HG03095 (cell line): ENCODE measurements around the gene INPP5A.
"Not testable (repeated sequence)": the region's sequence is repeated elsewhere in the genome, so short reads cannot be mapped to it uniquely, and the experiment has no call there.

ENCODE experiments used
- ATAC-seq: cut with Tn5 transposase; IDR thresholded peaks from one replicate; pipeline ENCODE4 v1.9.1; 2021; ENCODE audit warnings: moderate library complexity; ENCODE audit not compliant: unreplicated experiment

Gene INPP5A

DNA sequence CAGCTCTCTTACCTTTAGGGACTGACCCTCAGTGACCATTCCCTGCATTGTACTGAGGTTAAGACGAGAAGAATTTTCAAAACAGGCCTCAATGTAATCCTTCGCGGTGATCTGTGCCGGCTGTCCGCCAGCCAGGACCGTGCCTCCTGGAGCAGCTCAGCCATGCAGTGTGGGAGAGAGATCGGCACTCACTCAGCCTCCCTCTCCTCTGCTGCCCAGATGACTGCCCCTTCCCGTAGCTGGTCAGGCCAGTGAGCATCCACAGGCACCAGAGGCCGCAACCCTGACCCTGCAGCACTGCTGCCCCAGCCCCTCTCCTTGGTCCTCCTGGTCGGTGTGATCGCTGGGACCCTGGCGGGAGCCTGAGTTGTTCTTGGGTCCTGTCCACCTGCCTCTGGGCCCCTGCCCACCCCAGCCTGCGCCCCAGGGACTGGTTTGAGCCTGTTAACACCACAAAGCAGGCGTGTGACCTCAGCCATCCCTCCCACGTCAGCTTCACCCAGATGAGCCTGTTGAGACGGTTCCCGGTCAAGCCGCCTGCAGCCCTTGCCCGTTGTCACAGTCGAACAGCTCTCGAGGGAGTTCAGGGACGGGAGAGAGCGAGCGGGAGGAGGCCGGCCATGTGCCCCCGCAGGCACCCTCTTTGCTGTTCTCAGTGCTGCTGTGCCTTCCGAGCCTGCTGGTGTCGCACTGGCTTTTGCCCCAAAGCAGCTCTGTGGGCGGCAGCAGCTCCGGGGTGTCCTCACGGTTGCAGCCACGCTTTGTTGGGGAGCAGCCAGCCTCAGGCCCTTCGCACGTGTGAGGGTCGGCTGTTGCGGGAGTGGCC lies 211.2 kb downstream of the INPP5A start:
- no peak for ATAC-seq

DNA sequence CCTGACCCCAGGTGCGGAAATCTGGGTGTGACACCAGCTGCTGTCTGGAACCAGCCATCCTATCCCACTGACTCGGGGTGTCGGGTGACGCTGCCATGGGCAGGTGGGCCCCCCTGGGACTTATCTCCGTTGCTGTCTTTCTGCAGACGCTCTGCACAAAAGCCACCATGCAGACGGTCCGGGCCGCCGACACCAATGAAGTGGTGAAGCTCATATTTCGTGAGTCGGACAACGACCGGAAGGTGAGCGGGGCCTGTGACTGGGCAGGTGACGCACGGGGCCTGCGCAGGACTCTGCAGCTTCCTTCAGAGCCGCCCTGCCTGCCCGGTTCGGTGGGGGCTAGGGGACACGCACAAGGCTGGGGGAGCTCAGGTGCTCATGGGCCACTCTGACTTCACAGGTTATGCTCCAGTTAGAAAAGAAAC lies 211.8 kb downstream of the INPP5A start:
- ATAC-seq = no peak

DNA sequence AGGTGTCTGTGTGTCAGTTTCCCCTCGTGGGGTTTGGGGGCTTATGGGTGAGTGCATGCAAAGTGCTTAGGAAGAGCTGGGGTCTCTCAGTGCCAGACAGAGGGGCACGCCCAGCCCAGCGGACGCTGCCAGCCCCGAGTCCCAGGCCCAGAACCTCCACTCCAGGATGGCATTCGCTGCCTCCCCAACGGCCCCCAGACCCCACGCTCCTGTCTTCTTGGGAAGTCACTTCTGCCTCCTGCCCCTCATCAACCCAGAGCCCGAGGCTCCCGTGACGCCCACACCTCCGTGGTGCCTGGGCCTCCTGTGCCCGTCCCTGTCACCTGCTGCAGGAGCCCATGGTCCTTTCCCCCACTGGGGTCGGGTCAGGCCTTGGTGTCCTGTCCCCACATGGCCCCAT lies 213.3 kb downstream of the INPP5A start:
- ATAC-seq = no peak

DNA sequence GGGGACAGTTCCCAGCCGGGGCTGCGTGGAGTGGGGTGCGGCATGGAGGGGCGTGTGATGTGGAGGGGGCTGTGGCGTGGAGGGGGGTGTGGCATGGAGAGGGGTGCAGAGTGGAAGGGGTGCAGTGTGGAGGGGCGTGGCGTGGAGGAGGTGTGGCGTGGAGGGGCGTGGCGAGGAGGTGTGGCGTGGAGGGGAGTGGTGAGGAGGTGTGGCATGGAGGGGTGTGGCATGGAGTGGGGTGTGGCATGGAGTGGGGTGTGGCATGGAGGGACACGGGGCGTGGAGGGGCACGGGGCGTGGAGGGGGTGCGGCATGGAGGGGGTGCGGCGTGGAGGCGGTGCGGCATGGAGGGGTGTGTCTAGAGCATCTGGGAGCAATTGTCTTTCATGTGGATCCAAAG lies 214.8 kb downstream of the INPP5A start:
- no peak for ATAC-seq

DNA sequence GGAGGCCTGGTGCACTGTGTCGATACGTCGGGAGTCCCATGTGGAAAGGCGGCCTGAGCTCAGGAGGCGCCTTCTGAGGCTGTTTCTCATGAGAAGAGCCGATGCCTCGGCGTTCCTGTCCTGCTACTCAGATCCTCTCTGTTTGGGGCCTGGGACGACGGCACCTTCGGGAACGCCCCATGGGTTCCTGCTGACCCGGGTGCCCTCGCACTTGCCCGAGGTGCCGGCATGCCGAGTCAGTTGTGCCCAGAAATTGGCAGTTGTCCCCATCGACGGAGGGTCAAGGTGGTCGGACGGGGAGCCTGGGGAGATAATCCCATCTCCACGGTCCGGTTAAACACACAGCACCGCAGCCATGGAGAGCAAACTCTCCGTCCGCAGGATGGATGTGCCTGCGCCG lies 215.4 kb downstream of the INPP5A start:
- ATAC-seq = no peak

DNA sequence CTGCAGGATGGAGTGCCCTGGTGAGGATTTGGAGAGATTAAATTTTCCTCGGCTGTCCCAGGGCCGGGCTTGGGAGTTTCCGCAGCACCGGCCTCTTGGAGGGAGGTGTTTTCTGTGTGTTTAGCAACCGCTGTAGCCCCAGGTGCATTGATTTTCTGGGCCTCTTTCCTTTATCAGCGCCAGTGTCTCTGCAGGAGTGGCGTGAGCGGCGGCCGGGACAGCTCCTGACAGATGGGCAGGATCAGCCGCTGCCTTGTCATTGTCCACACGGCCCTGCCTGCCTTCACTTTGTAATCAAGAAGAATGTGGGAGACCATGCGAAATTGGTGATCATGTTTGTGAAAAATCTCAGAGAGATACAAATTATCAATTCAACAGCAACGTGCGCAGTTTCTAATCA lies 216.0 kb downstream of the INPP5A start:
- no peak for ATAC-seq

DNA sequence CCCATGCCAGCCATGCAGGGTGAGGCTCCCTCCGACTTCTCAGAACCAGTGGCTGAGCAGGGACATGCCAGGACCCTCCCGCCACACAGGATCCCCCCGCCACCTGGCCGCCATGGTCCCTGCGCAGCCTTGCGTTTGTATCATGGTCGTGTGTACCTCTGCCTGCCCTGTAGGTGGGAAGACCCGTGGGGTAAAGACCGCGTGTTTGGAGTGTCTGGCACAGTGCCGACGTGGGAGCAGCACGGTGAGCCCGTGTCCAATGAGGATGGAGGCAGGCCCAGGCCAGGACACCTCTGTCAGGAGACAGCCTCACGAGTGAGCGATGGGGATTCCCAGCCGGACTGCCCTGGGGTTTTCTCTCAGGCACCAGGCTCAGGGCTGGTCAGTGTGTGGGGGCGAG lies 216.5 kb downstream of the INPP5A start:
- ATAC-seq = no peak

DNA sequence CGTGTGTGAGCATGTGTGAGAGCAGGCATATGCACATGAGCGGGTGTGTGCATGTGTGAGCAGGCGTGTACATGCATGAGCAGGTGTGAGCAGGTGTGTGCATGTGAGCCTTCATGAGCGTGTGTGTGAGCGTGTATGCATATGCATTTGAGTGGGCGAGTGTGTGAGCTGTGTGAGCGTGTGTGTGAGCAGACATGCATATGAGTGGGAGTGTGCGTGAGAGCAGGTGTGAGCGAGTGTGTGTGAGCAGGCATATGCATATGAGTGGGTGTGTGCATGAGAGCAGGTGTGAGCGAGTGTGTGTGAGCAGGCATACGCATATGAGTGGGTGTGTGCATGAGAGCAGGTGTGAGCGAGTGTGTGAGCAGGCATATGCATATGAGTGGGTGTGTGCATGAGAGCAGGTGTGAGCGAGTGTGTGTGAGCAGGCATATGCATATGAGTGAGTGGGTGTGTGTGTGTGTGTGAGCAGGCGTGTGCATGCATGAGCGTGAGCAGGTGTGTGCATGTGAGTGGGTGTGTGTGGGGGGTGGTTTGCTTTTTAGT lies 217.7 kb downstream of the INPP5A start:
- ATAC-seq = no peak

DNA sequence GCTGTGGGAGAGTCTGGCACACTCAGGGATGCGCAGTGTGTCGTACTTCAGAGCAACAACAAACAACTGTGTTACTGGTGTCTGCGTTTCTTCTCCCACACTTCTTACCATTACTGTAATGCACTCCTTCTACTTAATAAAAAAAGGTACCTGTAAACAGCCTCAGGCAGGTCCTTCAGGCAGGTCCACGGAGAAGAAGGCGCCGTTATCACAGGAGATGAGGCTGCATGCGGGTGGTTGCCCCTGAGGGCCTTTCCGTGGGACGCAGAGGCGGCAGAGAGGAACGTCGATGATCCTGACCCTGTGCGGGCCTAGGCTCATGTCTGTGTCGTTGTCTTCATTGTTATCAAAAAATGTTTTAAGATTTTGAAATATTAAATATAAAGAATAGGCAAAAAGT lies 219.0 kb downstream of the INPP5A start:
- ATAC-seq = no peak

DNA sequence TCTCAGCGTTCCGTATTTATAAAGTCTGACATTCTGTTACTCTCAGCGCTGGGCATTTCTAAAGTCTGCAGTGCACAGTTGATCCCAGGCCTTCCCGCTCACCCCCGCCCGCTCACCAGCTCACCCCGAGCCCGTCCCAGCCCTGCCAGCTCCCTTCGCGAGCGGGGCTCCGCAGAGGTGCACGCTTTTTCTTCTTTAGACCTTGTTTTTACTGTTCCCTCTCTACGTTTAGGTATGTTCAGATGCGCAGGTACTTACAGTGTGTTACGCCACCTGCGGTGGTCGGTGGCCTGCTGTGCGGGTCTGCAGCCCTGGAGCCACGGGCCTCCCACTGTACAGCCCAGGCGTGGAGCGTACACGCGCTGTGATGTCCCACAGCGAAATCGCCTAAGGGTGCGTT lies 219.6 kb downstream of the INPP5A start:
- ATAC-seq = no peak

DNA sequence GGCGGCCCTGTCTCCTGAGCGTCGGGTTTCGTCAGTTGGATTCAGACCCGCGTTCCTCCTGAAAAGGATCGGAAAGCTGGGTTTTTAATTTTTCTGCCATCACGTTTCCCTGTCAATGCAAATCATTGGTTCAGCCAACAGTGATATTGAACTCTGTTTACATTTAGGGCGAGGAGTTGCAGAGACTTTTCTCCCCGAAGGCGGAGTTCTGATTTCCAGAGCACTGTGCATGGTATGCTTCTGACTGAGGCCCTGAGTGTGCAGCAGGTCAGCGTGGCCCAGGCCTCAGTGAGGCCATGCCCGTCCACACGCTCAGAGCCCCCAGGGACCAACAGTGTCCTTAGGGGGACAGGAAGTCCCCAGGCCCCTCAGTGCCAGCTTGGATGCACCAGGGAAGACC lies 221.3 kb downstream of the INPP5A start:
- ATAC-seq = no peak

DNA sequence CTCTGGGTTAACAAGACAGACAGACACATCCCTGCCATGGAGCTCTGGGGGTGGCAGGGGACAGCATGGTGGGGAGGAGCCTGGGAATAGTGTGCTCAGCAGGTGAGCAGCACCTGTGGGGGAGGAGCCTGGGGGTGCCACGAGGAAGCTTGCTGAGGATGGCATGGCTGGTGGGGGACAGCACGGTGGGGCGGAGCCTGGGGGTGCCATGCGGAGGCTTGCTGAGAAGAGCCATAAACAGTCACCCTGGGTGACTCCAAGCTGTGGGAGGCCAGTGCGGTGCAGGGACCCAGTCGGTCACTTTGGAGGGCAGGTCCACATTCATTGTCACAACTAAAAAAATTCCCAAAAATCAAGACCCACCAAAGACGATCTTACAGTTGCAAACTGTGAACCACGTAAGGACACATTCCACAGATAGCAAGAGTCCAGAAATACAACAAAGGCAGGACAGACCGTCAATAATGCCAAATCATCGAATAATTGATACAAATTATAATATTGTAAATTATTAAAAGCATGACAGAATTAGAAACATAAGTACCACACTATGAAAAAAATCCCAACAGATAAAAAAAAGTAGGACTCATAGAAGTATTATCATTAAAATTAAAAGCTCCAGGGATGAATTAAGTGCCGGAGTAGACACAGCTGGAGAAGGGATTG lies 223.9 kb downstream of the INPP5A start:
- ATAC-seq = no peak

DNA sequence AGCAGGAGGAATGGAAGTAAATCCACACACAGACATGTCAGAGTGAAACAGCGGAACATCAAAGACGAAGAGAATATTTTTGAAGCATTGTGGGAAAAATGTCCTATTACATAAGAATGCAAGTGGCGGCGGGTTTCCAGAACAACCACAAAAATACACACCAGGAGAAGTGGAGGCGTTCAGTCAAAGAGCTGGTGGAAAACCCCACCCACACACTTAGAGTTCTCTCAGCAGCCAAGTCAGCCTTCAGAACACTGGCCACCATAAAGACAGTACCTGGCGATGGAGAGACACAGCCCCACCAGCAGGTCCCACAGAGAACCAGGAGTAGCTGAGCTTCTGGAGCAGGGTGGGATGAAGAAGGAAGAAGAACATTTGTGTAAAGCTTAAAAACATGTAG lies 224.7 kb downstream of the INPP5A start:
- no peak for ATAC-seq

DNA sequence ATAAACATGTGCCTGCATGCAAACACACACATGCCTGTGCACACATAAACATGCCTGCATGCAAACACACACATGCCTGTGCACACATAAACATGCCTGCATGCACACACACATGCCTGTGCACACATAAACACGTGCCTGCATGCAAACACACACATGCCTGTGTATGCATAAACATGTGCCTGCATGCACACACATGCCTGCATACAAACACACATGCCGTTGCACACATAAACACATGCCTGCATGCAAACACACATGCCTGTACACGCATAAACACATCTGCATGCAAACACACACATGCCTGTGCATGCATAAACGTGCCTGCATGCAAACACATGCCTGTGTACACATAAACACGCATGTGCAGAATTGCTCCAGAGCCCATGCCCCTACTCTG lies 226.0 kb downstream of the INPP5A start:
- no peak for ATAC-seq

DNA sequence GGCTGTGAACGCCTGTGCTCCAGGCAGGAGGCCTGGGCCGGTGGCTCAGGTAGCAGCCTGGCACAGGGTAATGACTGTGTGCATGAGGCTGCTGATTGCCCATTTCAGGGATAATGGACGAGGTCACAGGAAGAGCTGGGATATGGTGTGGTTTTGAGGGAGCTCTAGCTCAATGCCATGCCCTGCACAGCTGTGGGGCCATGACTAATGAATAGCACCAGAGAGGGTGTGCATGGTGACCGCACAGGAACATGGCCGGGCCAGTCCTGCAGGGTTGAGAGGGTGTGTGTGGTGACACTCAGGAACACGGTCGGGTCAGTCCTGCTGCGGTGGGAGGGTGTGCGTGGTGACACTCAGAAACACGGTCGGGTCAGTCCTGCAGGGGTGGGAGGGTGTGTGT lies 226.5 kb downstream of the INPP5A start:
- ATAC-seq = no peak

DNA sequence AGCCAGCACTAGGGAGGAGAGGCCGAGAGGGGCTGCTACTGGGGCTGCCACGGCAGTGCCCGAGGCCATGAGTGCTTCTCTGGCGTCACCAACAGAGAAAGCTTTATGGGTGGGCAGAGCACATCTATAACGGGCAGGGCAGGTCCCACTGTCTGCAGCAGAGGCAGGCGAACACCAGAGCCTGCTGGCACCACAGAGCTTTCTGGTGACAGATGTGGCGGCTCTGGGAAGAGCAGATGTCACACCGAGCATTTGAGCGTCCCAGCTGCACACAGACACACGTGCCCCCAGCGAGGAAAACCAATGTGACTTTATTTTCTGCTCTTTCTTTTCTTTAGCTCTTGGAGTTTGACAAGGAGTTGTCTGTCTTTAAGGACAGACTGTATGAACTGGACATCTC lies 227.8 kb downstream of the INPP5A start:
- no peak for ATAC-seq

DNA sequence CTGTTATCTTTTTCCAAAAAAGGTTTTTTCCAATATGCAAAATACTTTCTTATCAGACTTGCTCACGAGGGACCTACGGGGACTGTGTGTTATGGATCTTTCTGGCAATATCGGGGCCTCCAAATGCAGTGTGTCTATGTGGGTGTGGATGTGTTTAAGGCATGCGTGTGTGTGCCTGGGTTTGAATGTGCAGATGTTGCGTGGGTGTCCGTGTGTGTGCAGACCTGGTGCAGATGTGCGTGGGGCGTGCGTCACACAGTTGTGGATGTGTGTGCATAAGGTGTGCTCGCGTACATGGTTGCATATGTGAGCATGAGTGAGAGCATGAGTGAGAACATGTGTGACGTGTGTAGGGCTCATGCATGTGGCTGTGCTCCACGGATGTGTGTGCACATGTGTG lies 228.7 kb downstream of the INPP5A start:
- no peak for ATAC-seq

DNA sequence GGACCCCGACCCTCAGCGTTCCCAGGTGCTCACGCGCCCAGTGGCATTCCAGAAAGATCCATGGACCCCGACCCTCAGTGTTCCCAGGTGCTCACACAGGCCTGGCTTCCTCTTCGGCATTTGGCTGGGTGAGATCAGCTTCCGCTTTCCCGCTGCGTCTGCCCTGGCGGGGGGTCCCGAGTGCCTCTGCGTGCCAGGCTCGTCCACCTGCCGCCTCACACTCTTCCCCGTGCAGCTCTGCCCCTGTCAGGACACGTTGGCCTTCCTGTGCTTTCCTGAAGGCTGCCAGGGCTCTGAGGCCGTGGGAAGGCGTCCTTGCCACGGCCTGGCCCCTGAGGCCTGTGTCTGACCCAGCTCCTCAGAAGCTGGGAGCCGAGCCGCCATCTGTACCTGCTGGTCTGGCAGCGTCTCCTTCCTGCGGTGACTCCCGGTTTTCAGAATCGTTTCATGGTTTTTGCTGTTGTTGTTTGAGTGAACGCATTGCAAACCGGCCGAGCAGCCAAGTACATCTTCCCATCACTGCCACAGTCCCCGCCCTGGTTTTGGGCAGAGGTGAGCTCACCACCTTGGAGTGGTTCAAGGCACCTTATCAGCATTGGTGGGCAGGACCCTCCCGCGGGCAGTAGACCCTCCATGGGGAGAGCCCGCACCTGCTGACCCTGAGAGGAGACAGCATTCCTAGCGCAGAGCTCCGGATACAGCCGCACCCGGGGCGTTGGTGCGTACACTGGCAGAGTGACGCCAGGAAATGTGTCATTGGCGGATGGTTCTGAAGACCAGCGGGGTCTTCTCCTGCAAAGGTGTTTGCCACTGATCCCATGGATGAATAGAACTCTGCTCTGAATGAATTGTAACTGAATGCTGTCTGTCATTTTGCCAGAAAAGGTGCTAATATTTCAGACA lies 231.0 kb downstream of the INPP5A start:
- no peak for ATAC-seq

DNA sequence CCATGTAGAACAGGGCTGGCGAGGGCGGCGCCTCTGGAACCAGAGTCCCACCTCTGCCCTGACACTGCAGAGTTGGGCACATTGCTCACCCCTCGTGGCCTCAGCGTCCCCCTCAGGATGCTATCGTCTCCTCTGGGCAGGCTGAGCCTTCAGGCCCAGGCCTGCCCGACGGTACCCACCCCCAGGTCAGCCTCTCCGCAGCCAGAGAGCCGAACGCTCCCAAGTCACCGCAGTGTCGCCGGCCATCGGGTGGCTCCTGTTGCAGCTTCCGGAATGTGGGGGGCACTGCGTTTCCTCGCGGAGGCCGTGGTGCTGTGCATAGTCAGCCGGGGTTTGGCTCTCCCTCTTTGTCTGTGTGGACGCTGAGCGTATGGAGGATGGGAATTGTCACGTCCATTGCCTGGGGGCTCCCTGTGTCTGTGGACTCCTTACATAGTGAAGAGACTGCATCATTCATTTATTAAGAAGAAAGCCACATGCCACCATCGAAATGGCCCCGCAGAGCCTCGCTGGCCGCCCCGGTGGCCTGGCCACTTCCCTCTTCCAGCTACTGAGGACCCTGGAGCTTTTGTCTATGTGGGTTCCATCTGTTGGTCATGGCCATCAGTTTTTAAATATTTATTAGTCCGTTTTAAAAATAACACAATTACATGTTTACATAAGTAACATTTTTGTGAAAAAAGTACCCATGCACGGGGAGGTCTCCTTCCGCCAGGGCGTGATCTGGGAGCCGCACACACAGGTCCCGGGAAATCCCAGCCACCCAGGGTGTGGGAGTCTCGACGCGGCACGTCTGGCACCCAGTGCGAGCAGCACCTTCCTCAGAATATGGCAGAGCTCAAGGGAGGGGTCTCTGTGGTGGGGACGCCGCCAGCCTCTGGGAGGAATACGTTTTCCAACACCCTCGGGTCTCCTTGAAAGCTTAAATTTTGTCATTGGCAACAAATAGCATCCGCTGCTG lies 232.8 kb downstream of the INPP5A start:
- ATAC-seq = no peak

DNA sequence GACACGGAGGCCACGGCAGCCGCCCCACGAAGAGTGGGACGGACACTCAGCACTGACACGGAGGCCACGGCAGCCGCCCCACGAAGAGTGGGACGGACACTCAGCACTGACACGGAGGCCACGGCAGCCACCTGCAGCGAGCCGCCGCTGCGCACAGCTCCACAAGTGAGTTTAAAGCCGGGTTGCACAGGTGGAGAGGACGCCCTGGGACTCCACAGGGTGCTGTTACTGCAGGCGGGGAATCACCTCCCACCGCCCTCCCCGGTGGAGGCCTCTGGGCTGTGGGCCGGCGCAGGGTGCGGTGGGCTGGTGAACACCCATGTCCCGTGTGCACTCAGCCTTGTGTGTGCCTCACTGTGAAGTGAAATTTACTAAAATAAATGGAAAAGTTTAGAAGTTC lies 235.2 kb downstream of the INPP5A start:
- ATAC-seq = not testable (repeated sequence)
